Spleen (tissue), 13 donors: ENCODE data around the gene TSPY4. TPM values are rescaled to one million over a fixed set of nuclear protein-coding genes. Genes with fewer than 3 reads are reported as not detected.
"Not testable (repeated sequence)": the region's sequence is repeated elsewhere in the genome, so short reads cannot be mapped to it uniquely, and the experiment has no call there.

Experiments used
- DNase-seq: peaks from one replicate; pipeline ENCODE4 v3.0.0-alpha.2; 2020
- H3K27ac ChIP-seq, 8 donors: fragments of 200-600 bp; sonication (generic) in 7 of 8; 1 replicate in 4 of 8; 2 replicates in 4 of 8; pipeline versions ENCODE4 v1.5.0 to v1.8.0; 2016 to 2021; ENCODE audit warnings: inconsistent platforms in 4 of 8, mild to moderate bottlenecking in 4 of 8, moderate library complexity in 1 of 8
- H3K27me3 ChIP-seq, 7 donors: fragments of 200-600 bp; sonication (generic) in 6 of 7; replicated peaks in 1 of 7; 1 replicate in 4 of 7; 2 replicates in 3 of 7; pipeline versions ENCODE4 v1.5.0 to v1.8.0; 2016 to 2021; ENCODE audit warnings: inconsistent platforms in 3 of 7, mild to moderate bottlenecking in 1 of 7
- H3K36me3 ChIP-seq, 6 donors: fragments of 200-600 bp; sonication (generic) in 5 of 6; 1 replicate in 4 of 6; 2 replicates in 2 of 6; pipeline versions ENCODE4 v1.5.0 to v1.8.0; 2016 to 2021; ENCODE audit warnings: inconsistent platforms in 2 of 6
- H3K4me1 ChIP-seq, 6 donors: fragments of 200-600 bp; sonication (generic) in 5 of 6; 1 replicate in 3 of 6; 2 replicates in 3 of 6; pipeline versions ENCODE4 v1.5.0 to v1.8.0; 2016 to 2021; ENCODE audit warnings: inconsistent platforms in 3 of 6
- H3K4me3 ChIP-seq, 8 donors: fragments of 200-600 bp; sonication (generic) in 7 of 8; 1 replicate in 4 of 8; 2 replicates in 4 of 8; pipeline versions ENCODE4 v1.5.0 to v1.8.0; 2016 to 2021; ENCODE audit warnings: inconsistent platforms in 4 of 8, mild to moderate bottlenecking in 4 of 8, moderate library complexity in 2 of 8
- H3K9me3 ChIP-seq, 8 donors: fragments of 200-600 bp; sonication (generic) in 7 of 8; 1 replicate in 4 of 8; 2 replicates in 4 of 8; pipeline versions ENCODE4 v1.5.0 to v1.8.0; 2016 to 2021; ENCODE audit warnings: inconsistent platforms in 4 of 8
- CTCF ChIP-seq, 11 experiments: fragments of 200-600 bp in 7 of 11; fragments of 450-650 bp in 4 of 11; sonication (generic) in 4 of 11; IDR thresholded peaks in 8 of 11; conservative IDR thresholded peaks in 3 of 11; 1 replicate in 7 of 11; 2 replicates in 4 of 11; pipeline versions ENCODE4 v1.4.0 to v1.8.0; 2016 to 2021; ENCODE audit warnings: antibody characterized with exemption in 11 of 11, inconsistent platforms in 4 of 11, mild to moderate bottlenecking in 1 of 11
- POLR2A ChIP-seq, 3 donors: fragments of 450-650 bp; IDR thresholded peaks; one replicate each; pipeline ENCODE4 v1.5.1; 2017; ENCODE audit warnings: antibody characterized with exemption in 3 of 3, mild to moderate bottlenecking in 1 of 3
- POLR2AphosphoS5 ChIP-seq, 3 donors: sonication (generic); formaldehyde crosslinking; IDR thresholded peaks; one replicate each; pipeline ENCODE4 v1.5.1; 2017; ENCODE audit warnings: antibody characterized with exemption in 3 of 3
- WGBS, 5 donors: extraction: QIAGEN DNeasy Blood & Tissue Kit in 3 of 5; methylation state at CpG; one replicate each; pipeline versions ENCODE4 v1.1.5 to v1.1.7; 2013 to 2018; 5-methylcytosine and 5-hydroxymethylcytosine counted together
- intact Hi-C: fragments of 100-400 bp; cut with DNase I; formaldehyde crosslinking; loops from one replicate; pipeline ENCODE4 v1.15.0; 2023; ENCODE audit warnings: low total_unique reads
- long read RNA-seq, 2 donors: transcript quantifications; one replicate each; lab custom pipeline, GENCODE V29; 2026
- polyA plus RNA-seq, 3 donors: library from polyadenylated mRNA; stranded (reverse); fragments of 200-250 nt; gene quantifications; one replicate each; pipeline ENCODE4 v1.2.1, GENCODE V29; 2013
- small RNA-seq, 4 donors: library from RNA; depleted of rRNA; stranded (forward); fragments of <200 nt; gene quantifications; one replicate each; pipeline ENCODE3, GENCODE V24; 2016
- total RNA-seq, 7 donors: library from RNA; depleted of rRNA in 3 of 7; stranded (reverse); fragments of >200 nt in 3 of 7; fragmentation: NEBNext Ultra II Directional in 4 of 7; extraction: Animal tissue kit (Norgen Biotek cat#: 25700) in 4 of 7; gene quantifications; one replicate each; pipeline versions ENCODE4 v1.1.0 to v1.2.1, GENCODE V29; 2016 to 2021
- donor health status: healthy with polysubstance abuse.
- donor health status: DM: no; HTN: no; CAD: no; lungs with moderate emphysema.
- donor health status: DM: no; HTN: no; CAD: no.
- donor health status: Bipolar disorder and iron deficiency.
- donor health status: healthy.
- donor health status: DM: no; HTN: no; CAD: no.
- donor health status: DM: yes; HTN: yes; CAD: no.

TSPY4 gene, protein sequence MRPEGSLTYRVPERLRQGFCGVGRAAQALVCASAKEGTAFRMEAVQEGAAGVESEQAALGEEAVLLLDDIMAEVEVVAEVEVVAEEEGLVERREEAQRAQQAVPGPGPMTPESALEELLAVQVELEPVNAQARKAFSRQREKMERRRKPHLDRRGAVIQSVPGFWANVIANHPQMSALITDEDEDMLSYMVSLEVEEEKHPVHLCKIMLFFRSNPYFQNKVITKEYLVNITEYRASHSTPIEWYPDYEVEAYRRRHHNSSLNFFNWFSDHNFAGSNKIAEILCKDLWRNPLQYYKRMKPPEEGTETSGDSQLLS
- total RNA-seq (not detected), polyA plus RNA-seq (not detected)
- long read RNA-seq, donor 1 = 0 reads
- long read RNA-seq, donor 2 = 0 reads

DNA sequence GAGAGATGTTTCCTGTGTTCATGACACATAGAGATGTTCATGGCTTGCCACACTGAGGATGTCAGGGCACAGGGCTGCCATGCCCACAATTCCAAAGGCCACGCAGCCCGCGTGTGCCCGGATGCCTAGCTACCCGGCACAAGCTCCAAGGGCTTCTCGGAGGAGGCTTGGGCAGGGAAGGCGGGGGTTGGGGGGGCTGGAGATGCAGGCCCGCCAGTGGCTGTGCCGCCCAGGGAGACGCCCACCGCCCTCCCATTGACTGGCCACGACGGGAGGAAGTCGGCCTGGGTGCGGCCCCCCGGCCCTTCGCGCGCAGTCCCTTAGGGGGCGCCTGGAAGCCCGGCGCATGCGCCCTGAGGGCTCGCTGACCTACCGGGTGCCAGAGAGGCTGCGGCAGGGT lies at the start of gene TSPY4:
TSS of gene TSPY4 (plus strand) at position 301 of the 400 bp plus-strand sequence. CDS start at position 347, 46 bp downstream.
- H3K27me3 ChIP-seq, H3K4me1 ChIP-seq, H3K4me3 ChIP-seq, H3K9me3 ChIP-seq, H3K36me3 ChIP-seq, DNase-seq, H3K27ac ChIP-seq, intact Hi-C loops: not testable (repeated sequence)
- WGBS, 5 donors = 80 to 92% (median 88%) methylated on average over 1 to 11 of the region's 26 CpGs; no CpG with 5 or more reads in 2 of the 5 donors

DNA sequence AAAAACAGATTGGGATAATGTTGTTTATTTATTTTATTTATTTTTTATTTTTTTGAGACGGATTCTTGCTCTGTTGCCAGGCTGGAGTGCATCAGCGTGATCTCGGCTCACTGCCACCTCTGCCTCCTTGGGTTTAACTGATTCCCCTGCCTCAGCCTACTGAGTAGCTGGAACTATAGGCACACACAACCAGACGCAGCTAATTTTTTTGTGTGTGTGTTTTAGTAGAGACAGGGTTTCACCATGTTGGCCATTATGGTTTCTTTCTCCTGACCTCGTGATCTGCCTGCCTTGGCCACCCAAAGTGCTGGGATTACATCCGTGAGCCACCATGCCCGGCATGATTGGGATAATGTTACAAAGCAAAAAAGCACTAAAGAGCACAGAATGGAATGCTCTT lies 16.3 kb upstream of the TSPY4 start:
- DNase-seq = no peak
- Histone ChIP-seq H3K27me3 (no peaks in the 10 kb centered on the region), H3K9me3 (no peaks in the 10 kb centered on the region), H3K4me3 (no peak overlapping the region), H3K36me3 (no peaks in the 10 kb centered on the region), H3K27ac (no peak overlapping the region), H3K4me1 (no peaks in the 10 kb centered on the region)
- TF ChIP-seq POLR2AphosphoS5 (IDR thresholded peaks at IDR 0.05) = no peak
- no peak for TF ChIP-seq POLR2A (IDR thresholded peaks at IDR 0.05)
- TF ChIP-seq CTCF (IDR thresholded peaks at IDR 0.05 in 8 of 11, conservative IDR thresholded peaks at IDR 0.05 in 3 of 11) = no peak
- 62 to 68% (median 65%) methylated on average over 7 of the region's 7 CpGs; no CpG with 5 or more reads in 2 of the 5 donors for WGBS, 5 donors
- intact Hi-C loops = no loop called here

DNA sequence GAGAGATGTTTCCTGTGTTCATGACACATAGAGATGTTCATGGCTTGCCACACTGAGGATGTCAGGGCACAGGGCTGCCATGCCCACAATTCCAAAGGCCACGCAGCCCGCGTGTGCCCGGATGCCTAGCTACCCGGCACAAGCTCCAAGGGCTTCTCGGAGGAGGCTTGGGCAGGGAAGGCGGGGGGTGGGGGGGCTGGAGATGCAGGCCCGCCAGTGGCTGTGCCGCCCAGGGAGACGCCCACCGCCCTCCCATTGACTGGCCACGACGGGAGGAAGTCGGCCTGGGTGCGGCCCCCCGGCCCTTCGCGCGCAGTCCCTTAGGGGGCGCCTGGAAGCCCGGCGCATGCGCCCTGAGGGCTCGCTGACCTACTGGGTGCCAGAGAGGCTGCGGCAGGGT lies 20.2 kb downstream of the TSPY4 start, which contains the start of gene TSPY8:
TSS of gene TSPY8 (plus strand) at position 301 of the 400 bp plus-strand sequence. CDS start at position 347, 46 bp downstream.
- DNase-seq, H3K27ac ChIP-seq, H3K27me3 ChIP-seq, intact Hi-C loops, H3K36me3 ChIP-seq, H3K4me1 ChIP-seq, H3K9me3 ChIP-seq, H3K4me3 ChIP-seq: not testable (repeated sequence)
- 87% methylated on average over 11 of the region's 25 CpGs; no CpG with 5 or more reads in 4 of the 5 donors for WGBS, 5 donors

Small RNA genes lying within 50 kb of the gene (small RNA-seq; reads per million reads assigned to genes)
- 0 reads per million in 4 donors for gene AC006158.1

Other genes with a start within 250 kb of the TSPY4 start
- not detected for gene TSPY8, start 20.3 kb downstream of the TSPY4 start, total RNA-seq
- not detected for gene TSPY8, start 20.3 kb downstream of the TSPY4 start, polyA plus RNA-seq
- gene TSPY3, start 61.0 kb downstream of the TSPY4 start, total RNA-seq = not detected
- not detected for gene TSPY3, start 61.0 kb downstream of the TSPY4 start, polyA plus RNA-seq
- gene TSPY1, start 129.5 kb downstream of the TSPY4 start, total RNA-seq = not detected
- not detected for gene TSPY1, start 129.5 kb downstream of the TSPY4 start, polyA plus RNA-seq
- gene TSPY9, start 149.8 kb downstream of the TSPY4 start, total RNA-seq = not detected
- gene TSPY9, start 149.8 kb downstream of the TSPY4 start, polyA plus RNA-seq = not detected
- not detected for gene TSPY10, start 190.4 kb downstream of the TSPY4 start, total RNA-seq
- gene TSPY10, start 190.4 kb downstream of the TSPY4 start, polyA plus RNA-seq = not detected